SU-DHL-6 (cell line): Measurements from ENCODE around the gene COMT.

ENCODE experiments used
- H2AFZ ChIP-seq: fragments of 200-600 bp; sonication (generic); 2 replicates; pipeline ENCODE4 v1.6.1; 2014; ENCODE audit warnings: low read depth, mild to moderate bottlenecking, moderate library complexity, mixed read lengths, antibody characterized with exemption, low read length; ENCODE audit not compliant: severe bottlenecking
- H3F3A ChIP-seq: fragments of 200-600 bp; shearing (Covaris generic); 2 replicates; pipeline ENCODE4 v1.6.0; 2016; ENCODE audit warnings: antibody characterized with exemption, mild to moderate bottlenecking; ENCODE audit not compliant: insufficient read depth
- H3K27ac ChIP-seq: fragments of 200-600 bp; sonication (generic); 2 replicates; pipeline ENCODE4 v1.5.1; 2016; ENCODE audit warnings: low read depth, mild to moderate bottlenecking, low read length, moderate library complexity, mixed read lengths
- H3K27me3 ChIP-seq: fragments of 200-600 bp; sonication (generic), shearing (Covaris generic); 2 replicates; pipeline ENCODE4 v1.6.0; 2014; ENCODE audit warnings: mild to moderate bottlenecking, low read length
- H3K36me3 ChIP-seq: fragments of 200-600 bp; sonication (generic); 2 replicates; pipeline ENCODE4 v1.6.1; 2014; ENCODE audit warnings: mild to moderate bottlenecking, low read length, mixed read lengths
- H3K4me2 ChIP-seq: fragments of 300-600, 200-600 bp; shearing (Covaris generic), sonication (generic); 2 replicates; pipeline ENCODE4 v1.6.0; 2014; ENCODE audit warnings: low read length, low read depth, mild to moderate bottlenecking; ENCODE audit not compliant: poor library complexity, severe bottlenecking
- H3K4me3 ChIP-seq: fragments of 200-600 bp; sonication (generic); 2 replicates; pipeline ENCODE4 v1.5.1; 2014; ENCODE audit warnings: antibody characterized with exemption, low read length, mild to moderate bottlenecking, mixed read lengths; ENCODE audit not compliant: insufficient read depth, poor library complexity, severe bottlenecking
- H3K79me2 ChIP-seq: fragments of 200-600 bp; sonication (generic); 2 replicates; pipeline ENCODE4 v1.6.1; 2014; ENCODE audit warnings: mild to moderate bottlenecking, low read length, moderate library complexity; ENCODE audit not compliant: insufficient read depth
- H3K9ac ChIP-seq: fragments of 200-600 bp; sonication (generic); 2 replicates; pipeline ENCODE4 v1.7.0; 2014; ENCODE audit warnings: mild to moderate bottlenecking, low read length
- H3K9me2 ChIP-seq: fragments of 200-600 bp; sonication (generic); replicated peaks from 2 replicates; pipeline ENCODE4 v1.6.1; 2014; ENCODE audit warnings: low read length; ENCODE audit not compliant: insufficient read depth
- H3K9me3 ChIP-seq: fragments of 200-600 bp; sonication (generic); 2 replicates; pipeline ENCODE4 v1.6.1; 2014; ENCODE audit warnings: low read length, mixed read lengths; ENCODE audit not compliant: insufficient read depth
- H4K20me1 ChIP-seq: fragments of 200-600 bp; sonication (generic); 2 replicates; pipeline ENCODE4 v1.6.1; 2014; ENCODE audit warnings: low read depth, mild to moderate bottlenecking, antibody characterized with exemption, low read length, moderate library complexity, mixed read lengths
- CTCF ChIP-seq: fragments of 200-600 bp; sonication (generic); IDR thresholded peaks from one replicate; pipeline ENCODE4 v1.5.1; 2017; ENCODE audit warnings: antibody characterized with exemption, mild to moderate bottlenecking, low read length, moderate library complexity; ENCODE audit not compliant: insufficient read depth, poor library complexity, severe bottlenecking
- EZH2phosphoT487 ChIP-seq: fragments of 200-600 bp; sonication (generic), shearing (Covaris generic); conservative IDR thresholded peaks from 2 replicates; pipeline ENCODE4 v1.6.1; 2018; ENCODE audit warnings: mild to moderate bottlenecking, antibody characterized with exemption, low read length, moderate library complexity, mixed read lengths

Gene COMT

GRCh38 chr22:19960491-19961200 lies 19.1 kb downstream of the COMT start:
- TF ChIP-seq EZH2phosphoT487, result no peak
- no peak for TF ChIP-seq CTCF
- no peak overlapping the region for H3K4me2 ChIP-seq
- H3K36me3 ChIP-seq, result no peaks in the 10 kb centered on the region
- no peaks in the 10 kb centered on the region for H3K27me3 ChIP-seq
- H3K79me2 ChIP-seq, result no peaks in the 10 kb centered on the region
- no peaks in the 10 kb centered on the region for H3K9me3 ChIP-seq
- no peak overlapping the region for H3K27ac ChIP-seq
- H3F3A ChIP-seq, result no peaks in the 10 kb centered on the region
- H2AFZ ChIP-seq, result no peak overlapping the region
- no peaks in the 10 kb centered on the region for H4K20me1 ChIP-seq
- H3K9me2 ChIP-seq, result no peaks in the 10 kb centered on the region
- no peak overlapping the region for H3K9ac ChIP-seq
- no peak overlapping the region for H3K4me3 ChIP-seq

- Histone ChIP-seq H3F3A (no peaks in the 10 kb centered on the region), H4K20me1 (no peaks in the 10 kb centered on the region), H3K27me3 (no peaks in the 10 kb centered on the region), H3K36me3 (no peaks in the 10 kb centered on the region), H2AFZ (no peak overlapping the region), H3K79me2 (no peaks in the 10 kb centered on the region), H3K9me2 (no peaks in the 10 kb centered on the region), H3K4me2 (no peak overlapping the region), H3K9ac (no peak overlapping the region), H3K27ac (no peak overlapping the region), H3K4me3 (no peak overlapping the region), H3K9me3 (no peaks in the 10 kb centered on the region)
- TF ChIP-seq EZH2phosphoT487 (no peak), CTCF (no peak)
Observed at GRCh38 chr22:19961201-19961580, 19.6 kb downstream of the COMT start.

DNA sequence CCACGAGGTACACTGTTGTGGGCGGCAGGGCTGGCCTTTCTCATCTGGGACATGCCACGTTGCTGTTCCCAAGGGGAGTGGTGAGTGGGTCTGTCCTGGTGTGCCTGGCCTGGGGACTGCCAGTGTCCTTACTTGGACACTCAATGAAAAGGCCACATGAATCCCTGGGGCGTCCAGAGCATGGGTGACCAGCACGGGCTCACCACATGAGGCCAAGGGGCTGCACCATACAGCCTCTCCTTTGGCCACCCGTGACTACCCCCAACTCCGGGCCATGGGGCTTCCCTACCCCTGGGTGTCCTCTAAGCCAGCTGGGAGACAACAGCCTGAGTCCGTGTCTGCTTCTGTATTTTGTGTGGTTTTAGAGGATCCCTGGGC lies 20.3 kb downstream of the COMT start:
- Histone ChIP-seq H3K27ac (no peak overlapping the region), H3K4me2 (no peak overlapping the region), H2AFZ (no peak overlapping the region), H3K36me3 (no peaks in the 10 kb centered on the region), H4K20me1 (no peaks in the 10 kb centered on the region), H3K9me3 (no peaks in the 10 kb centered on the region), H3K9me2 (no peaks in the 10 kb centered on the region), H3F3A (no peaks in the 10 kb centered on the region), H3K79me2 (no peaks in the 10 kb centered on the region), H3K9ac (no peak overlapping the region), H3K4me3 (no peak overlapping the region), H3K27me3 (no peaks in the 10 kb centered on the region)
- TF ChIP-seq EZH2phosphoT487 (no peak), CTCF (no peak)
